ENCODE results near the gene THRA.

GRCh38 chr17:40073454-40074174, 10.8 kb downstream of the THRA start:
- no peak for TF ChIP-seq POLR2AphosphoS5 (IDR thresholded peaks at IDR 0.05; ENCODE audit: low read depth, low read length)
- TF ChIP-seq SIN3A (IDR thresholded peaks at IDR 0.05; ENCODE audit: borderline replicate concordance, insufficient read depth, low read length), result no peak
